CD4-positive, CD25-positive, alpha-beta regulatory T cell (primary cell): ENCODE results near the gene BLVRB. TPM values are rescaled to one million over a fixed set of nuclear protein-coding genes. Genes with fewer than 3 reads are reported as not detected.

Experiments used
- ATAC-seq, 2 donors: fragments of 150-1000 bp; cut with Tn5 transposase; one replicate each; pipeline ENCODE4 v1.10.0; 2021; ENCODE audit warnings: low read depth in 2 of 2, moderate number of reproducible peaks in 2 of 2, moderate library complexity in 1 of 2
- DNase-seq, 3 donors: peaks; one replicate each; pipeline versions ENCODE4 v3.0.0 to v3.0.0-alpha.2; 2012 to 2022; ENCODE audit warnings: mixed read lengths in 1 of 3
- H3K27ac ChIP-seq: one replicate; pipeline ENCODE4 v1.7.0; 2013; ENCODE audit warnings: mild to moderate bottlenecking, low read length; ENCODE audit not compliant: insufficient read depth, poor library complexity, severe bottlenecking
- H3K27me3 ChIP-seq: one replicate; pipeline ENCODE4 v1.7.0; 2013; ENCODE audit warnings: low read length; ENCODE audit not compliant: control insufficient read depth, insufficient read depth
- H3K36me3 ChIP-seq: one replicate; pipeline ENCODE4 v1.7.0; 2013; ENCODE audit warnings: mild to moderate bottlenecking, low read length, moderate library complexity; ENCODE audit not compliant: control insufficient read depth, insufficient read depth
- H3K4me1 ChIP-seq: 2 replicates; pipeline ENCODE4 v1.7.0; 2013; ENCODE audit warnings: mild to moderate bottlenecking, low read length; ENCODE audit not compliant: insufficient read depth, control insufficient read depth, poor library complexity, severe bottlenecking
- H3K4me3 ChIP-seq: one replicate; pipeline ENCODE4 v1.7.0; 2013; ENCODE audit warnings: low read depth, mild to moderate bottlenecking, low read length, moderate library complexity
- H3K9me3 ChIP-seq, 2 experiments: 1 replicate in 1 of 2; 2 replicates in 1 of 2; pipeline ENCODE4 v1.7.0; 2013; ENCODE audit warnings: low read length in 2 of 2, mild to moderate bottlenecking in 1 of 2, moderate library complexity in 1 of 2; ENCODE audit not compliant: control insufficient read depth in 2 of 2
- H3K27ac Mint-ChIP-seq, 3 donors: one replicate each; pipeline ENCODE4 v1.8.0; 2020 to 2022; ENCODE audit warnings: mild to moderate bottlenecking in 3 of 3, mixed read lengths in 3 of 3, moderate library complexity in 2 of 3
- H3K27me3 Mint-ChIP-seq: one replicate; pipeline ENCODE4 v1.8.0; 2022; ENCODE audit warnings: mild to moderate bottlenecking, mixed read lengths
- H3K36me3 Mint-ChIP-seq: one replicate; pipeline ENCODE4 v1.8.0; 2020; ENCODE audit warnings: mixed read lengths
- H3K4me1 Mint-ChIP-seq, 4 donors: one replicate each; pipeline ENCODE4 v1.8.0; 2020 to 2022; ENCODE audit warnings: mixed read lengths in 4 of 4, mild to moderate bottlenecking in 1 of 4
- H3K4me3 Mint-ChIP-seq, 4 donors: one replicate each; pipeline ENCODE4 v1.8.0; 2020 to 2022; ENCODE audit warnings: mild to moderate bottlenecking in 4 of 4, mixed read lengths in 4 of 4, moderate library complexity in 3 of 4
- H3K9me3 Mint-ChIP-seq, 7 donors: one replicate each; pipeline ENCODE4 v1.8.0; 2020 to 2022; ENCODE audit warnings: mixed read lengths in 7 of 7, mild to moderate bottlenecking in 3 of 7, moderate library complexity in 2 of 7
- polyA plus RNA-seq, 4 donors: library from polyadenylated mRNA; unstranded; fragments of 300-500 nt; fragmentation: Illumina TruSeq; gene quantifications; one replicate each; pipeline ENCODE4 v1.2.3, GENCODE V29; 2021
- total RNA-seq: library from RNA; stranded (reverse); gene quantifications from one replicate; pipeline ENCODE4 v1.2.3, GENCODE V29; 2022

The BLVRB gene
- total and polyA plus RNA-seq, 5 donors from 2014 or later = 6.2 to 48.6 (median 22.4) TPM

- peak overlapping the region; percentile 66 to 84 (median 76) for H3K4me3 Mint-ChIP-seq
- H3K27me3 ChIP-seq = no peaks in the 10 kb centered on the region
- ATAC-seq = no peak
- no peak overlapping the region for H3K4me3 ChIP-seq
- DNase-seq = no peak
- H3K4me1 ChIP-seq = peaks cover 30% of the 10 kb centered on the region
- H3K27ac ChIP-seq = no peak overlapping the region
- peak overlapping the region in 1 of 3 donors; percentile 55 for H3K27ac Mint-ChIP-seq
- H3K9me3 ChIP-seq = no peaks in the 10 kb centered on the region
- H3K27me3 Mint-ChIP-seq = peaks cover 15% of the 10 kb centered on the region
- no peaks in the 10 kb centered on the region for H3K9me3 Mint-ChIP-seq
- no peaks in the 10 kb centered on the region for H3K36me3 Mint-ChIP-seq
- H3K36me3 ChIP-seq = peaks cover 6% of the 10 kb centered on the region
- H3K4me1 Mint-ChIP-seq = peaks cover 0 to 34% (median 22%) of the 10 kb centered on the region in 4 donors
These were observed 45.8 kb downstream of the BLVRB start for GRCh38 chr19:40419780-40420179.

- peaks cover 15% of the 10 kb centered on the region for H3K27me3 Mint-ChIP-seq
- Histone ChIP-seq H3K4me3 (no peak overlapping the region), H3K36me3 (peaks cover 6% of the 10 kb centered on the region), H3K4me1 (peaks cover 23% of the 10 kb centered on the region), H3K9me3 (no peaks in the 10 kb centered on the region), H3K27me3 (no peaks in the 10 kb centered on the region), H3K27ac (no peak overlapping the region)
- H3K4me1 Mint-ChIP-seq = peaks cover 0 to 29% (median 17%) of the 10 kb centered on the region in 4 donors
- DNase-seq = no peak
- no peak for ATAC-seq
- H3K9me3 Mint-ChIP-seq = no peaks in the 10 kb centered on the region
- H3K36me3 Mint-ChIP-seq = no peaks in the 10 kb centered on the region
- peak overlapping the region in 1 of 3 donors; percentile 40 for H3K27ac Mint-ChIP-seq
- peak overlapping the region; percentile 67 to 84 (median 72) for H3K4me3 Mint-ChIP-seq
These were observed 46.4 kb downstream of the BLVRB start for GRCh38 chr19:40419066-40419612.

DNA sequence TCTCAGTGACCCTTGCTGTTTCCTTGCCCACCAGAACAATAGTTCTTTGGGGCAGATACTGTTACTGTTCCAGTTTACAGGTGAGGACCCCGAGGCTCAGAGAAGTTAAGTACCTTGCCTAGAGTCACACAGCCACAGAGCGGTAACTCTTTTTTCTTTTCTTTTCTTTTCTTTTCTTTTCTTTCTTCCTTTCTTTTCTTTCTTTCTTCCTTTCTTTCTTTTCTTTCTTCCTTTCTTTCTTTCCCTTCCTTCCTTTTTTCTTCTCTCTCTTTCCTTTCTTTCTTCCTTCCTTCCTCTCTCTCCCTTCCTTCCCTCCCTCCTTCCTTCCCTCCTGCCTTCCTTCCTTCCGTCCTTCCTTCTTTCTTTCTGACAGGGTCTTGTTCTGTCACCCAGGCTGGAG, 47.5 kb downstream of the BLVRB start:
- Mint-ChIP-seq H3K4me1 (peaks cover 0 to 28% (median 15%) of the 10 kb centered on the region in 4 donors), H3K4me3 (peak overlapping the region in 1 of 4 donors; percentile 76)
- DNase-seq = no peak

DNA sequence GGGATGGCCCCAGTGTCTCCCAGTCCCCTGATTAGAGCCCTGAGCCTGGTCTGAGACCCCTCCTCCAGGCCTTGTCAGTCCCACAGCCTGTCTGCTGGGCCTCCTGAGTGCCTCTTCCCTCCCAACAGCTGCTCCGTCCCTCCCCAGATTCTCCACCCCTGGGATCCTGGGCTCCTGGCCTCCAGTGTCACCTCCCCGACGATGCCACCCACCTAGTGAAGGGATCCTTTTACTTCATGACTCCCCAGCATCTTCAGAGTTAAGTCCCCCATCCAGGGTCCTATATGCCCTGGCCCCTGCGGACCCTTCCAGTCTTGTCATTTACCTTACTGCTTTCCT, 47.9 kb downstream of the BLVRB start:
- Mint-ChIP-seq H3K4me3 (peak overlapping the region in 2 of 4 donors; percentile 19 to 32), H3K27ac (peak overlapping the region in 1 of 3 donors; percentile 43)
- no peak overlapping the region for H3K27ac ChIP-seq

More for the DNA sequence above, 47.5 kb downstream of the BLVRB start:
- H3K36me3 Mint-ChIP-seq = no peaks in the 10 kb centered on the region
- Histone ChIP-seq H3K27me3 (no peaks in the 10 kb centered on the region), H3K4me1 (peaks cover 18% of the 10 kb centered on the region), H3K27ac (no peak overlapping the region), H3K9me3 (no peaks in the 10 kb centered on the region), H3K36me3 (peaks cover 6% of the 10 kb centered on the region), H3K4me3 (no peak overlapping the region)
- H3K9me3 Mint-ChIP-seq = no peaks in the 10 kb centered on the region
- peak overlapping the region in 2 of 3 donors; percentile 23 to 54 for H3K27ac Mint-ChIP-seq
- ATAC-seq = no peak
- H3K27me3 Mint-ChIP-seq = peaks cover 15% of the 10 kb centered on the region

DNA sequence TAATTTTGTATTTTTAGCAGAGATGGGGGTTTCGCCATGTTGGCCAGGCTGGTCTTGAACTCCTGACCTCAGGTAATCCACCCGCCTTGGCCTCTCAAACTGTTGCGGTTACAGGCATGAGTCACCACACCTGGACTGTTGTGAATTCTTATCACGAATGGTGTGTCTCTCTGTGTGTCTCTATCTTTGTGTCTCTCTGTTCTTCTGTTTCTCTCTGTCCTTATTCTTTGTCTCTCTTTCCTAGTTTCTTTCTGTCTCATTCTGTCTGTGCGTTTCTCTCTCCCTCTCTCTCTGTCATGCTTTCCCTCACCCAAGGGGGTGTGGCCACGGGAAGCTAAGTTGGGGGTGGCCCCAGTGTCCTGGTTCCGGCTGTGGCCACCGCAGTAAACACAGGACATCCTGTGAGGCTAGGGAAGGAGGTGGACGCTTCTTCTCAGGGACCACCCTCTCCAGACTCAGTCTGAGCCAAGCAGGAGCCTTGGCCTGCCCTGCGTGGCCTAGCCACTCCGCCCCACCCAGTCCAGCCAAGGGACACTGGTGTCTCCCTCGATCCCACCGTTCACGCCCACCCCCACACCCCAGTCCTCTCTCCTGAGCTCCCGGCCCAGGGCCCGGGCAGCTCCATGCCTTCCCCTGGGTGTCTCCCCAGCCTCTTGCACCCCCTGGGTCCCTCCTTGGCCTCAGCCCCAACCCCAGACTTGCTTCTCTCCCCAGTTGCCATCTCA, 48.5 kb downstream of the BLVRB start:
- Mint-ChIP-seq H3K27ac (peak overlapping the region in 2 of 3 donors; percentile 43 to 71), H3K36me3 (no peaks in the 10 kb centered on the region), H3K4me3 (peak overlapping the region in 2 of 4 donors; percentile 19 to 68), H3K4me1 (peaks cover 0 to 25% (median 12%) of the 10 kb centered on the region in 4 donors), H3K9me3 (no peaks in the 10 kb centered on the region), H3K27me3 (peaks cover 15% of the 10 kb centered on the region)
- H3K36me3 ChIP-seq = no peaks in the 10 kb centered on the region
- no peak overlapping the region for H3K4me3 ChIP-seq
- no peaks in the 10 kb centered on the region for H3K9me3 ChIP-seq
- H3K27me3 ChIP-seq = no peaks in the 10 kb centered on the region
- ATAC-seq (no peak), DNase-seq (no peak)
- H3K4me1 ChIP-seq = peaks cover 14% of the 10 kb centered on the region
- no peak overlapping the region for H3K27ac ChIP-seq

More for the DNA sequence above, 47.9 kb downstream of the BLVRB start:
- no peaks in the 10 kb centered on the region for H3K36me3 Mint-ChIP-seq
- no peaks in the 10 kb centered on the region for H3K9me3 Mint-ChIP-seq
- Histone ChIP-seq H3K4me3 (no peak overlapping the region), H3K36me3 (peaks cover 2% of the 10 kb centered on the region), H3K9me3 (no peaks in the 10 kb centered on the region), H3K27me3 (no peaks in the 10 kb centered on the region), H3K4me1 (peaks cover 17% of the 10 kb centered on the region)
- peaks cover 15% of the 10 kb centered on the region for H3K27me3 Mint-ChIP-seq
- no peak for DNase-seq
- peaks cover 0 to 28% (median 15%) of the 10 kb centered on the region in 4 donors for H3K4me1 Mint-ChIP-seq
- ATAC-seq = no peak

DNA sequence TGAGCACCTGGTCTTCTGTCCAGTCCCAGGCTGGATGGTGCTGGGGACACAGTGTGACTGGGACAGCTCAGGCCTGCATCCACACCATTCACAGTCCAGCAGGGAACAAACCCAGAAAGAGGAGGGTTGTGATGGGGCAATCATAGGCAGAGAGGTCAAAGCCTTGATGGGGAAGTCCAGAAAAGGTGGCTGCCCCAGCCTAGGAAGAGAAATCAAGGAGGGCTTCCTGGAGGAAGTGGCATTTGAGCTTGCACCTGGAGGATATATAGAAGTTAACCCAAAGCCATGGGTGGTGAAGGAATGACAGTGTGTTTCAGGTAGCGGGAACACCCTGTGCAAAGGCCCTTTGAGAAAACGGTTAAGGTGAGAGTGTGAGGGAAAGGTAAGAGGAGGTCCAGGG, 49.8 kb downstream of the BLVRB start:
- no peak overlapping the region for H3K27ac ChIP-seq
- H3K27me3 ChIP-seq = no peaks in the 10 kb centered on the region
- H3K27me3 Mint-ChIP-seq = peaks cover 13% of the 10 kb centered on the region
- H3K9me3 Mint-ChIP-seq = no peaks in the 10 kb centered on the region
- no peaks in the 10 kb centered on the region for H3K36me3 ChIP-seq
- H3K9me3 ChIP-seq = no peaks in the 10 kb centered on the region
- H3K4me1 ChIP-seq = peaks cover 1% of the 10 kb centered on the region
- H3K4me3 Mint-ChIP-seq = peak overlapping the region in 1 of 4 donors; percentile 5
- no peak overlapping the region for H3K4me3 ChIP-seq
- no peak for DNase-seq
- no peak overlapping the region for H3K27ac Mint-ChIP-seq
- peaks cover 0 to 17% (median 7%) of the 10 kb centered on the region in 4 donors for H3K4me1 Mint-ChIP-seq
- no peak for ATAC-seq
- no peaks in the 10 kb centered on the region for H3K36me3 Mint-ChIP-seq

DNA sequence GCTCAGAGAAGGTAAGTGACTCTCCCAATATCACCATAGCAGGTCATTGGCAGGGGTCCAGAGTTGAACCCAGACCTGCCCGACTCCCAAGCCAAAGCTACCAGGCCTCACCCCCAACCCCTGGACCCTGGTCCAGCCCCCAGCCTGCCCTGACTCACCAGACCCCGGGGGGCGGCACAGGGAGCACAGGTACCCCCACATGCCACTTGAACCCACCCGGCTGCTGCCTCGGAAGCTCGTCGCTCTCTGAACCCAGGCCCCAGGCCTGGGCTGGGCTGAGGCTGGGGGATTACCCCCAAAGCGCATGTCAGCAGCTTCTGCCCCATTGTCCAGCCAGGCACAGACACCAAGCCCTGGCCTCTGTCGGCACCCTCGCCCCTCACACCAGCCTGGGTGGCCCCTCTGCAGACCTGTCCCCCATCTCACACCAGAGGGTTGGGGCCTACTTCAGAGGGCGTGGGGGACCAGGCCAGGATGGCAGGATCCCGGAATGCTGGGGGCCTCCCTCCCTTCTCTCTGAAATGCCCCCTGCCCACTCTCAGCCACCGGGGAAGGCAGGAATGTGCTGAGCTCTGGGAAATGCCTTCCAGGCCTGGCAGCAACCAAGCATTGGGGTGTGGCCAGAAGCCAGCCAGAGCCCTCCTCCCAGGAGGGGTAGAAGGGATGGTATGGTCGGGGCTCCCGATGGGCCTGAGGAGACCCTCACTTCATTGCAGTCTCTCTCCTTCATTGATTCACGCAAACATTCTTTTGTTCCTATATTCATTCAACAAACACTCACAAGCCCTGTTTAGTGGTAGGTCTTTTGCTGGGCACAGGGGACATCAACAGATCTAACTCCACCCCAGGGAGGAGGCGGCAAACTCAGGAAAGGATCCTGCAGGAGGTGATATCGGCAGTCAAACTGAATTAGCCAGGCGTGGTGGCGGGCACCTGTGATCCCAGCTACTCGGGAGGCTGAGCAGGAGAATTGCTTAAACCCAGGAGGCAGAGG, 50.7 kb downstream of the BLVRB start:
- no peak overlapping the region for H3K27ac ChIP-seq
- peaks cover 10% of the 10 kb centered on the region for H3K27me3 Mint-ChIP-seq
- H3K4me3 ChIP-seq = no peak overlapping the region
- no peaks in the 10 kb centered on the region for H3K9me3 ChIP-seq
- H3K4me3 Mint-ChIP-seq = peak overlapping the region in 1 of 4 donors; percentile 49
- peaks cover 0 to 13% (median 7%) of the 10 kb centered on the region in 4 donors for H3K4me1 Mint-ChIP-seq
- H3K36me3 ChIP-seq = no peaks in the 10 kb centered on the region
- no peak overlapping the region for H3K27ac Mint-ChIP-seq
- no peaks in the 10 kb centered on the region for H3K4me1 ChIP-seq
- no peak for ATAC-seq
- no peak for DNase-seq
- no peaks in the 10 kb centered on the region for H3K9me3 Mint-ChIP-seq
- no peaks in the 10 kb centered on the region for H3K36me3 Mint-ChIP-seq
- no peaks in the 10 kb centered on the region for H3K27me3 ChIP-seq
